ENCODE measurements around the gene SYPL2. TPM values are rescaled to one million over a fixed set of nuclear protein-coding genes. Genes with fewer than 3 reads are reported as not detected.
A peak's percentile ranks its signal among the peaks of the same experiment; 100 is the strongest.

The SYPL2 gene
- total RNA-seq, 4 donors from 2014 or later = 0.27 to 1.8 (median 0.38) TPM; not detected in 1

DNA sequence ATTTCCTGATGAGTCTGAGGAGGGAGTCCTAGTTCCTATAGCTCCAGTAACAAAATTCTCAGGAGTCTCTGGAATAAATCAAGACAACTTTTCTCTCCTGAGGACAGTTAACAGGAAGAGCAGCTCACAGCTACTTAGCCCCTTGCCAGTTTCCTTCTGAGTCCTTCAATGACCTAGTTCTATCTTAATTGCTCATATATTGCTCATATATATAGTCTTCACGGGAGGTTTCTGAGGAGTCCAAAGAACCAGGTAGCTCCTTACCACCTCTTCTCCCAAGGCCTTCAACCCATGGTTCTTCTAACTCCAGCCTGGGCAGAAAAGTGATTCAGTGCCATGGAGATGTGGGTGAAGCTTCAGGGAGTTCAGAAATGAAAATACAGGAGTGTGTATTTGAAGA, 38.6 kb downstream of the SYPL2 start:
- WGBS, 2 donors = 58 to 79% methylated on average over 1 of the region's 1 CpG
- intact Hi-C loops (cut with DNase I; ENCODE audit: low total_unique reads) = no loop called here
- no peak overlapping the region for H3K4me3 ChIP-seq (ENCODE audit: low read depth, poor library complexity, severe bottlenecking)
- no peak for DNase-seq (ENCODE audit: low spot score in 2 of 2)
- no peak for TF ChIP-seq POLR2A (IDR thresholded peaks at IDR 0.05)
- TF ChIP-seq CTCF (IDR thresholded peaks at IDR 0.05) = no peak

DNA sequence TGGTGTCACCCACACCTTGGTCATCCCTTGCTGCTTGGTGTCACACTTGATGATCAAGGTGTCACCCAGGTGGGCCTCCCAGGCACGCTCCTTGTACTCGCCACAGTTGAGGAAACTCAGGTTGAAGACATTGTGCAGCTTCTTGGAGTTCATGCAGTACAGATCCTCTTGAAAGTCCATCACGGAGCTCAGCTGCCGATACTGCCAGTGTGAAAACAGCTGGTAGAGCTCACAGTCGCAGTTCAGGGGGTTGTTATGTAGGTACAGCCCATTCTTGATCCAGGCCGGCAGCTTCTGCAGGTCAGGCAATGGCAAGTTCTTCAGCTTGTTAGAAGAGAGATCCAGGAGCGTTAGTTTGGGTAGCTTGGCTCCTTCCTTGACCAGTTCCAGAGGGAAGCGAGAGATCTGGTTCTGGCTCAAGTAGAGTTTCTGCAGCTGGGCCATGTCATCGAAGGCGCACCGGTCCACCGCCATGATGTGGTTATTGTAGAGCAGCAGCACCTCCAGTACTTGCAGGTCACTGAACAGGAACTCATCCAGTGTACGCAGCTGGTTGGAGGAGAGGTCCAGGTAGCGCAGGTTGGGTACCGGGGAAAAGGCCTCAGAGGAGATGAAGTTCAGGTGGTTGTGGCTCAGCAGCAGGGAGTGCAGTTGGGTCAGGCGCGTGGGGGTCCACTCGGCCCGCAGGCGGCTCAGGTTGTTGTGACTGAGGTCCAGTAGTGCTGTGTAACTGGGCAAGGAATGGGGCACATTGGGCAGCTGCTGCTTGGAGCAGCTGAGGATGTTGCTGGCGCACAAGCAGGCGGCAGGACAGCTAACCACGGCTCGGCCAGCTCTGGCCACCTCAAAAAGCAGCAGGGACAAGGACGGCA, 41.9 kb downstream of the SYPL2 start:
- TF ChIP-seq POLR2A (IDR thresholded peaks at IDR 0.05) = no peak
- TF ChIP-seq CTCF (IDR thresholded peaks at IDR 0.05) = no peak
- no peak for DNase-seq (ENCODE audit: low spot score in 2 of 2)
- WGBS, 2 donors = 92 to 95% methylated on average over 25 of the region's 25 CpGs
- H3K4me3 ChIP-seq (ENCODE audit: low read depth, poor library complexity, severe bottlenecking) = no peak overlapping the region
- intact Hi-C loops (cut with DNase I; ENCODE audit: low total_unique reads) = no loop called here

DNA sequence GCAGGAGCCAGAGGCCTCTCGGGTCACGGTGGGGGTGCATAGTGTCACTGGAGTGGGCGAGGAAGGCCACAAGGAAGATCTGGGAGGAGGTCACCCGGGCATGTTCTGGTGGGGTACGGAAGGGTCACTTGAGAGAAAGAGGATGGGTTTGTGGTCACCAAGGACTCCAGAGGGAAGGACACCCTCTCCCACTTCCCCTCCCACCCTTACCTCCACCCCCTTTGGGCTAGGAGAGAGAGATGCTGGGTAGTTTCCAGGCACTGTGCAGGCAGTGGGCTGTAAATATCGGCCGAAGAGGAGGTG, 42.5 kb downstream of the SYPL2 start:
- H3K4me3 ChIP-seq (ENCODE audit: low read depth, poor library complexity, severe bottlenecking) = no peak overlapping the region
- WGBS, 2 donors = 65 to 71% methylated on average over 7 of the region's 7 CpGs
- intact Hi-C loops (cut with DNase I; ENCODE audit: low total_unique reads) = no loop called here
- no peak for DNase-seq (ENCODE audit: low spot score in 2 of 2)
- TF ChIP-seq POLR2A (IDR thresholded peaks at IDR 0.05) = no peak
- no peak for TF ChIP-seq CTCF (IDR thresholded peaks at IDR 0.05)

DNA sequence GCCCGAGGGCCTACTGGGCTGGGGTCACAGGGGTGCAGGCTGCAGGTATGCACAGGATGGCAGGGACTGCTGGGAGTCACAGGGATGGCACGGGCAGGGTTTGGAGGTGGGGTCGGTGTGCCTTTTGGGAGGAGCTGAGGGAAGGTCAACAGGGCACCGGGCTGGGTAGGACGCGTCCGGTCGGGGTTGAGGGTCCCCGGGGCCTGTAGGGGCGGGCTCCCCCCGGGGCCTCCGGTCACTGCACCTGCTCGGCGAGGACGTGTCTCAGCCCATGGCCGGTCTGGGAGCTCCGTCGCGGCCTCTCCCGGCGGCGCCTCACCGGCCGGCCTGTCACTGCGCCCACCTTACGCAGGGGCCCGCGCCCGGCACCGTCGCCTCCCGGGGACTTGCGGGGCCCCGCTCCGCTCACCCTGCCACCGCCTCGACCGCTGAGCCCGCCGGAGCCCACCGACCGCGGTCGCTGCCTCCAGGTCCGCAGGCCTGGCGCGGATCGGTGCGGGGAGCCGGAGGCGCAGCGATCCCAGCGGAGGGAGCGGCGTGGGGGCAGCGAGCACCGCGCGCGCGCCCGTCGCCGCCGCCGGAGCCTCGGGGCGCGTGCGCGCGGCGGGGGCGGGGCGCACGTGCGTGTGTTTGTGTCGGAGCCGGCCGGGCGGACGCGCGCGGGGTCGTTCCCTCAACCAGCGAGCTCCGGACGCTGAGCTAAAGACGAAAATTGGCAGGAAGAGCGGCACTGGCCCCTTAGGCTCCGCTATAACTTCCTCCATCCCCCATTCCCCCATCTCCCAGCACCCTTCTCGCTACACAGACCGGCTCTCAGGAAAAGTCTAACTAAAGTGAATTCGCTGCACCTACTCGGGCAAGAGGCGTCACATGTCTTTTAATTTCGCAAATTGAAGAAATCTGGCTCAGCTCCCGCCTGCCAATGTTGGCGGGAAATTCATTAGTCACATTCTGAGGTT, 43.1 kb downstream of the SYPL2 start, which contains the start of gene AMIGO1:
Gene AMIGO1 (minus strand): TSS at position 552 of the 959 bp plus-strand sequence. CDS start 815 bp downstream, outside the sequence.
- no peak for TF ChIP-seq POLR2A (IDR thresholded peaks at IDR 0.05)
- no peak for TF ChIP-seq CTCF (IDR thresholded peaks at IDR 0.05)
- WGBS, 2 donors = 1 to 2% methylated on average over 26 to 47 of the region's 100 CpGs
- H3K4me3 ChIP-seq (ENCODE audit: low read depth, poor library complexity, severe bottlenecking) = peak within 1 kb of the TSS; percentile 42
- no peak for DNase-seq (ENCODE audit: low spot score in 2 of 2)
- intact Hi-C loops (cut with DNase I; ENCODE audit: low total_unique reads) = no loop called here

GRCh38 chr1:109513110-109513710, 46.9 kb downstream of the SYPL2 start:
- no peak overlapping the region for H3K4me3 ChIP-seq (ENCODE audit: low read depth, poor library complexity, severe bottlenecking)
- no peak for DNase-seq (ENCODE audit: low spot score in 2 of 2)
- intact Hi-C loops (cut with DNase I; ENCODE audit: low total_unique reads) = no loop called here
- 74 to 75% methylated on average over 2 of the region's 2 CpGs for WGBS, 2 donors
- TF ChIP-seq POLR2A (IDR thresholded peaks at IDR 0.05) (no peak), CTCF (IDR thresholded peaks at IDR 0.05) (no peak)

All from lower leg skin (tissue), 4 donors.